Measurements from ENCODE around the gene ZCCHC7.

- TF ChIP-seq CTCF (conservative IDR thresholded peaks at IDR 0.05; ENCODE audit: low read length) (no peak), EZH2phosphoT487 (IDR thresholded peaks at IDR 0.05; ENCODE audit: borderline replicate concordance, low read depth, low read length) (no peak)
These were observed 274.9 kb downstream of the ZCCHC7 start for GRCh38 chr9:37395229-37395628.

Data from OCI-LY7 (cell line).